ENCODE measurements around the gene FAM131B. TPM values are rescaled to one million over a fixed set of nuclear protein-coding genes. Genes with fewer than 3 reads are reported as not detected.
A peak's percentile ranks its signal among the peaks of the same experiment; 100 is the strongest.

The FAM131B gene
- total RNA-seq, 1 experiment from 2014 or later = 6.9 TPM

DNA sequence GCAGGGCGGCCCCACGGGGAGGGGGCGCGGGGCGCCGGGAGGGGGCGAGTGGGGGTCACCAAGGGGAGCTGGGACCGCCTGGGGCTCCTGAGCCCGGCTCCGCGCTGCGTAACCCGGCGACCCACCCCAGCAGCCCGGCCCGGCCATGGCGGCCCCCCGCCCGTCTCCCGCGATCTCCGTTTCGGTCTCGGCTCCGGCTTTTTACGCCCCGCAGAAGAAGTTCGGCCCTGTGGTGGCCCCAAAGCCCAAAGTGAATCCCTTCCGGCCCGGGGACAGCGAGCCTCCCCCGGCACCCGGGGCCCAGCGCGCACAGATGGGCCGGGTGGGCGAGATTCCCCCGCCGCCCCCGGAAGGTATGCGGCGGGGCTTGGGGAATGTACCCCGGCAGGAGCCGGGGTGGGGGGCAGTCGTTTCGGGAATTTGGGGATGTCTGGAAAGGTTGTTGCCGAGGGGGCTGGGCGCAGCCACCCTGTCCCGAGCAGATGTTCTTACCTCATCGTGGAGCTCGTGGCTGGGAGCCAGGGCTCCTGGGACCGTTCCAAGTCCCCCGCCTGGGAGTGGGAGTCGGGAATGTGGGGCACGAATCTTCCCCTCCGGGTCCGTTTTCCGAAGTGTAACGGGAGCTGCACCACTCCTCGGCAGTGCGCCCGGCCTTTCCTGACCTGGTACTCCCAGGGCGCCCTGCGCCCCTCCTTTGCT is 19.1 kb upstream of the FAM131B start:
- TF ChIP-seq EZH2phosphoT487 (IDR thresholded peaks at IDR 0.05; ENCODE audit: borderline replicate concordance, low read length) (no peak), CTCF (conservative IDR thresholded peaks at IDR 0.05; ENCODE audit: low read depth, low read length) (no peak), EZH2 (IDR thresholded peaks at IDR 0.05; ENCODE audit: low read length, unreplicated experiment) (no peak)
- Histone ChIP-seq H3K9ac (ENCODE audit: low read length) (peak overlapping the region; percentile 94), H3K27me3 (ENCODE audit: low read length) (no peaks in the 10 kb centered on the region), H3K9me3 (ENCODE audit: low read length) (no peaks in the 10 kb centered on the region), H3K4me1 (ENCODE audit: insufficient read depth, low read length) (peaks cover 49% of the 10 kb centered on the region), H3K4me2 (ENCODE audit: low read length) (peak overlapping the region; percentile 100), H2AFZ (ENCODE audit: low read length) (peak overlapping the region; percentile 94; the same call in 1 of the 2 replicates), H3F3A (ENCODE audit: low read length, unreplicated experiment) (no peaks in the 10 kb centered on the region), H3K9me2 (replicated peaks; ENCODE audit: low read length) (no peaks in the 10 kb centered on the region), H4K20me1 (ENCODE audit: low read length) (peaks cover 43% of the 10 kb centered on the region), H3K27ac (ENCODE audit: low read length) (peak overlapping the region; percentile 95), H3K79me2 (ENCODE audit: low read length) (peaks cover 77% of the 10 kb centered on the region), H3K36me3 (ENCODE audit: low read depth, low read length) (peaks cover 11% of the 10 kb centered on the region; the same call in 1 of the 2 replicates), H3K4me3 (ENCODE audit: low read length) (peak overlapping the region; percentile 96)
- BruUV-seq (replicated peaks) = no TSS peak
- peak; percentile 0; the same call in 1 of the 2 replicates for ATAC-seq
- ChIA-PET CTCF (no interaction called here), POLR2A (ENCODE audit: unreplicated experiment) (no interaction called here)
- DNase-seq = peak; percentile 62
- intact Hi-C loops (cut with micrococcal nuclease) = loop anchor here (2.0 to 5.0 kb wide), 3 partner anchors 36 to 141 kb away; no protein-coding TSS in a partner anchor

GRCh38 chr7:143380646-143381426 is 18.3 kb upstream of the FAM131B start, which contains the start of gene ZYX:
TSS of gene ZYX (plus strand) at chr7:143381345. CDS start at chr7:143381572, 227 bp downstream.
- no peak for TF ChIP-seq CTCF (conservative IDR thresholded peaks at IDR 0.05; ENCODE audit: low read depth, low read length)
- no peak for TF ChIP-seq EZH2phosphoT487 (IDR thresholded peaks at IDR 0.05; ENCODE audit: borderline replicate concordance, low read length)
- no peak for TF ChIP-seq EZH2 (IDR thresholded peaks at IDR 0.05; ENCODE audit: low read length, unreplicated experiment)
- ChIA-PET CTCF (interaction anchor here (0.6 to 1.2 kb wide), 8 partner anchors 9 to 110 kb away, joined by 4 to 12 read pairs (median 5); no protein-coding TSS in a partner anchor), POLR2A (ENCODE audit: unreplicated experiment) (interaction anchor here (0.6 to 1.6 kb wide), 2 partner anchors 46 to 50 kb away, joined by 4 to 14 read pairs; no protein-coding TSS in a partner anchor)
- Histone ChIP-seq H3K79me2 (ENCODE audit: low read length) (peaks cover 70% of the 10 kb centered on the region), H2AFZ (ENCODE audit: low read length) (peak within 1 kb of the TSS; percentile 94), H3F3A (ENCODE audit: low read length, unreplicated experiment) (no peaks in the 10 kb centered on the region), H3K36me3 (ENCODE audit: low read depth, low read length) (peaks cover 11% of the 10 kb centered on the region; the same call in 1 of the 2 replicates), H3K27ac (ENCODE audit: low read length) (peak within 1 kb of the TSS; percentile 95), H3K4me2 (ENCODE audit: low read length) (peak within 1 kb of the TSS; percentile 100), H3K9me2 (replicated peaks; ENCODE audit: low read length) (no peaks in the 10 kb centered on the region), H4K20me1 (ENCODE audit: low read length) (peaks cover 38% of the 10 kb centered on the region), H3K9me3 (ENCODE audit: low read length) (no peaks in the 10 kb centered on the region), H3K9ac (ENCODE audit: low read length) (peak within 1 kb of the TSS; percentile 94), H3K4me3 (ENCODE audit: low read length) (peak within 1 kb of the TSS; percentile 96), H3K27me3 (ENCODE audit: low read length) (no peaks in the 10 kb centered on the region), H3K4me1 (ENCODE audit: insufficient read depth, low read length) (peaks cover 50% of the 10 kb centered on the region)
- ATAC-seq (peak; percentile 67), DNase-seq (peak; percentile 91)
- no TSS peak for BruUV-seq (replicated peaks)
- intact Hi-C loops (cut with micrococcal nuclease) = loop anchor here (1.0 to 5.0 kb wide), 5 partner anchors 36 to 140 kb away; no protein-coding TSS in a partner anchor

Measured in PC-3 (cell line).